Measurements from ENCODE around the gene DCBLD1. TPM values are rescaled to one million over a fixed set of nuclear protein-coding genes. Genes with fewer than 3 reads are reported as not detected.

The DCBLD1 gene
- total RNA-seq, 1 donor from 2014 or later, result 30.1 TPM

DNA sequence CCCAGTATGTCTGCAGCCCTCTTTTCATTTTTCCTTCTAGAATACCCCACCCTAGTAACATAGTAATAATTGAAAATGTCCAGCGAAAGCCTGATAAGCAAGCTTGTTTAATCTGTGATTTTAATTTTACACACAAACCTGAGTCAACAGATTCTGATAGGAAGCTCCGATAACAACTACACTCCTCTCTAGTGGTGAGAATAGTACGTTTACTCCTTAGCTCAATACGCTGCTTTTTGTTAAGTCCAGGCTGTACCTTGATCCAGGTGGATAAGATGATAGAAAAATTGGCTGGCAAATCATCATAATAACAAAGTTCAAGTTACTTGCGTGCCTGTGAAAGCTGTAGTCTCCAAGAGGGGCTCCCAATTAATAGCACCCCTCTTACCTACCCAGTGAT lies 25.5 kb upstream of the DCBLD1 start:
- H3K27ac Mint-ChIP-seq, result no peak overlapping the region
- H3K9me3 Mint-ChIP-seq, result no peaks in the 10 kb centered on the region
- no peak overlapping the region for H3K4me3 Mint-ChIP-seq
- H3K4me1 Mint-ChIP-seq, result no peaks in the 10 kb centered on the region
- DNase-seq (ENCODE audit: low spot score in 2 of 2, unreplicated experiment in 2 of 2), result no peak
- TF ChIP-seq, protein P1, sequence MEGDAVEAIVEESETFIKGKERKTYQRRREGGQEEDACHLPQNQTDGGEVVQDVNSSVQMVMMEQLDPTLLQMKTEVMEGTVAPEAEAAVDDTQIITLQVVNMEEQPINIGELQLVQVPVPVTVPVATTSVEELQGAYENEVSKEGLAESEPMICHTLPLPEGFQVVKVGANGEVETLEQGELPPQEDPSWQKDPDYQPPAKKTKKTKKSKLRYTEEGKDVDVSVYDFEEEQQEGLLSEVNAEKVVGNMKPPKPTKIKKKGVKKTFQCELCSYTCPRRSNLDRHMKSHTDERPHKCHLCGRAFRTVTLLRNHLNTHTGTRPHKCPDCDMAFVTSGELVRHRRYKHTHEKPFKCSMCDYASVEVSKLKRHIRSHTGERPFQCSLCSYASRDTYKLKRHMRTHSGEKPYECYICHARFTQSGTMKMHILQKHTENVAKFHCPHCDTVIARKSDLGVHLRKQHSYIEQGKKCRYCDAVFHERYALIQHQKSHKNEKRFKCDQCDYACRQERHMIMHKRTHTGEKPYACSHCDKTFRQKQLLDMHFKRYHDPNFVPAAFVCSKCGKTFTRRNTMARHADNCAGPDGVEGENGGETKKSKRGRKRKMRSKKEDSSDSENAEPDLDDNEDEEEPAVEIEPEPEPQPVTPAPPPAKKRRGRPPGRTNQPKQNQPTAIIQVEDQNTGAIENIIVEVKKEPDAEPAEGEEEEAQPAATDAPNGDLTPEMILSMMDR (IDR thresholded peaks at IDR 0.05; ENCODE audit: unreplicated experiment), result no peak
- no peaks in the 10 kb centered on the region for H3K36me3 Mint-ChIP-seq
- H3K27me3 Mint-ChIP-seq (ENCODE audit: low read depth), result no peaks in the 10 kb centered on the region

DNA sequence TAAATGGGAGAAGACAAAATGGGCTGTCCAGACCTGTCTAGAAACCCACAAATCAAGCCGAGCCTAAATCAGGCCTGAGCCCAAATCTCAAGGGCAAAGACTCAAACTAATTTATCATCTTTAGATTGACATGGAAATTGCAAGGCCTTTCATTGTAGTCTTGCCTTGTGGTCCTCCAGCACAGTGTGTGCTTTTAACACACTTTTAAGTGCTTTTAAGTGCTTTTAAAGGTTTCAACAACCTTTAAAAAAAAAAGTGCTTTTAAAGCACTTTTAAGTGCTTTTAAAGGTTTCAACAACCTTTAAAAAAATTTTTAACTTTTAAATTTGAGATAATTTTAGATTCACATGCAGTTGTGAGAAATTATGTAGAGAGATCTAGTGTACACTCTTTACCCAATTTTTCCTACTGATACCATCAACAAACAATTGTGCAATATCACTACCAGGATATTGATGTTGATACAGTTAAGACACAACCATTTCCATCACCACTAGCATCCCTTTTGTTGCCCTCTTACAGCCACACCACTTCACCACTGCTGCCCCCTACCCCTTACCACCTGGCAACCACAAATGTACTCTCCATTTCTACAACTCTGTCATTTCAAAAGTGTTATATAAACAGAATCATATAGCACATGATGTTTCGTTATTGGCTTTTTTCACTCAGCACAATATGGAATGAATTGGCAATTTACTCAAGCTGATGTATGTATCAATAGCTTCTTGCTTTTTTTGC lies 23.1 kb upstream of the DCBLD1 start:
- Mint-ChIP-seq H3K4me3 (no peak overlapping the region), H3K27me3 (ENCODE audit: low read depth) (no peaks in the 10 kb centered on the region), H3K36me3 (no peaks in the 10 kb centered on the region), H3K27ac (no peak overlapping the region), H3K4me1 (no peaks in the 10 kb centered on the region), H3K9me3 (no peaks in the 10 kb centered on the region)
- DNase-seq (ENCODE audit: low spot score in 2 of 2, unreplicated experiment in 2 of 2), result no peak
- TF ChIP-seq, protein P1 (IDR thresholded peaks at IDR 0.05; ENCODE audit: unreplicated experiment), result no peak

DNA sequence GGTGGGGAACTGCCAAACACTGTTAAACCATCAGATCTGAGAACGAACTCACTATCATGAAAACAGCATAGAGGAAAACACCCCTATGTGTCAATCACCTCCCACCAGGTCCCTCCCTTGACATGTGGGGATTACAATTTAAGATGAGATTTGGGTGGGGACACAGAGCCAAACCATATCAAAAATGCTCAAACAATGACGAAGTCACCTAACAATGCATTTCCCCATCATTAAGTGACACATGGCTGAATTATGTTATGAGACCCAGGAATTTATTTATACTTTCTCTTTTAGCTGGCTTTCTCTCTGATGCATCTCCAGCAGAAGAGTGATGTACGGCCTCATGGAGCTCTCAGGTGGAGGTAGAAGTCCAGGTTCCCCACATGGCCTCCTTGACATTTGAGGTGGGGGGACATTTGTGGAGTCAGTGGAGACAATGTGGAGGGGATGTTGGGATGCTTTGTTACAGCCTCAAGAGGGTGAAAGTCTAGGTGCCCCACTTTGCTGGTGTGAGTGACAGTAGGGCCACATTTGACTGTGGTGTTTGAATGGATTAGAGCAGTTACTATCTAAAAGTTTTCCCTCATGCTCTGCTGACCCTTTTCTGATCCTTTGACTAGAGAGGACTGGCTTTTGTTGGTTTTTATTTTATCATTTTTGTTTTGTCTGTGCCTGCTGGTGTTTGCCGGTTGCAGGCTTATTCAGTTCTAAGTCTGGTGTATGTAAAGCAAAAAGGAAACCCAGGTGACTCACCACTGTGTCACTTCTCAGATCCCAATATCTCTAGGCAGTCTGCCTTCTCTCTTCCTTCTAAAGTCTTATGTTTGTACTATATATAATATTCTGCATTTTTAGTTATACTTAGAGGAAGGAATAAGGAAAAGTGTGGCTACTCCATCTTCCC lies 18.5 kb upstream of the DCBLD1 start:
- H3K27me3 Mint-ChIP-seq (ENCODE audit: low read depth), result peaks cover 2% of the 10 kb centered on the region
- H3K4me3 Mint-ChIP-seq, result no peak overlapping the region
- TF ChIP-seq, protein P1 (IDR thresholded peaks at IDR 0.05; ENCODE audit: unreplicated experiment), result no peak
- no peaks in the 10 kb centered on the region for H3K4me1 Mint-ChIP-seq
- no peak overlapping the region for H3K27ac Mint-ChIP-seq
- no peak for DNase-seq (ENCODE audit: low spot score in 2 of 2, unreplicated experiment in 2 of 2)
- no peaks in the 10 kb centered on the region for H3K36me3 Mint-ChIP-seq
- H3K9me3 Mint-ChIP-seq, result no peaks in the 10 kb centered on the region

DNA sequence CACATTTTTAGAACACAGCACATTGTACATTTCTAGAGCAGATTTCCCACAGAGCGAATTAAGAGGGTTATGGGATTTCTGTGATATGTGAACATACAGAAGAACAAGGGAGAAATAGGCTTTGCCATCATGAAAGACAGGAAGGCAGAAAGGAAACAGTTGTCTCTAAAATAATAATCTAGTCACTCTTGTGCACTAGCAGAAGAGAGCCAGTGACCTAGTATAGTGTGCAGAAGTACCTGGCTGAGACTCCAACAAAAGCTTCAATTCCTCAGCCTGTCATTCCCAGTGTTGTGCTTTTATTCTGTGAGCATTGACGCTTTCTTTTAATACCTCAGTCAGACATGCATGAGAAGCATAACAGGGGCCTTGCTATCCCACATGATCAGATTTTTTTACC lies 17.8 kb upstream of the DCBLD1 start:
- Mint-ChIP-seq H3K27ac (no peak overlapping the region), H3K9me3 (no peaks in the 10 kb centered on the region), H3K4me1 (no peaks in the 10 kb centered on the region), H3K4me3 (no peak overlapping the region), H3K27me3 (ENCODE audit: low read depth) (peaks cover 2% of the 10 kb centered on the region), H3K36me3 (no peaks in the 10 kb centered on the region)
- no peak for DNase-seq (ENCODE audit: low spot score in 2 of 2, unreplicated experiment in 2 of 2)
- TF ChIP-seq, protein P1 (IDR thresholded peaks at IDR 0.05; ENCODE audit: unreplicated experiment), result no peak

DNA sequence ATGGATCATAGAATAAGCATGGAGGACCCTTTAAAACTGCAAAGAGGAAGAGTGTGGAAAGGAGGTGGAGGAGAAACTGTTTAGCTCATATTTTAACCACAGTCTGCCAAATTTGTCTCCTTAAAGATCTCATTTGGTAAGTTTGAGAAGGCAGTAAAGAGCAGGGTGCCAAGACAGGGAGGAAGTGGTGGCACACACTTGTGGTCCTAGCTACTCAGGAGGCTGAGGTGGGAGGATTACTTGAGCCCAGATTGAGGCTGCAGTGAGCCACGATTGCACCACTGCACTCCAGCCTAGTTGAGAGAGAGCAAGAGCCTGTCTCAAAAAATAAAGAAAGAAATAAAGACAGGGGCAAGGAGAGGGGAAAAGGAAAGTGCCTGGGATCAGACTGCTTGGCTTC lies 16.8 kb upstream of the DCBLD1 start:
- no peak for DNase-seq (ENCODE audit: low spot score in 2 of 2, unreplicated experiment in 2 of 2)
- Mint-ChIP-seq H3K9me3 (no peaks in the 10 kb centered on the region), H3K36me3 (no peaks in the 10 kb centered on the region), H3K27me3 (ENCODE audit: low read depth) (peaks cover 2% of the 10 kb centered on the region), H3K4me1 (no peaks in the 10 kb centered on the region), H3K4me3 (no peak overlapping the region), H3K27ac (no peak overlapping the region)
- TF ChIP-seq, protein P1 (IDR thresholded peaks at IDR 0.05; ENCODE audit: unreplicated experiment), result no peak

Measured in mesothelial cell of epicardium (in vitro differentiated cells).